ENCODE measurements around the gene C19orf85.

Gene C19orf85

DNA sequence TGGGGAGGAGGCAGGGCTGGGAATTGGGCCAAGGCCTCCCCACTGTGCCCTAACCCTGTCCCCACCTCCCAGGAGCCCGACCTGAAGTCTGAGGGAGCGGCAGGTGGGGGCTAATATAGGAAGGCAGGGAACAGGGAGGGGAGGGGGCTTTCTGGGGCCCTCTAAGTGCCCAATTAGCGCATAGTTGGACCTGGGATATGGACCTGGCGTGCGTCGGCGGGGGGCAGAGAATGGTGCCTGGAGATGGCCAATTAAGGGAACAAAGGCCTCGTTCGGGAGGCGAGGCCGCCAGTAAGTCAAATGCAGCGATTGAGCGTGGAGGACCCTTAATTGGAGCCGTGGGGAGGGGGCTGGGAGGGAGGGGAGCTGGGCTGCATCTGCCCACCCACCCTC is at the start of gene C19orf85:
TSS of gene C19orf85 (minus strand) at position 90 of the 393 bp plus-strand sequence. CDS start 197 bp downstream, outside the sequence.
- no peak for TF ChIP-seq ZFX (IDR thresholded peaks at IDR 0.05; ENCODE audit: borderline replicate concordance)
- TF ChIP-seq, protein P1, sequence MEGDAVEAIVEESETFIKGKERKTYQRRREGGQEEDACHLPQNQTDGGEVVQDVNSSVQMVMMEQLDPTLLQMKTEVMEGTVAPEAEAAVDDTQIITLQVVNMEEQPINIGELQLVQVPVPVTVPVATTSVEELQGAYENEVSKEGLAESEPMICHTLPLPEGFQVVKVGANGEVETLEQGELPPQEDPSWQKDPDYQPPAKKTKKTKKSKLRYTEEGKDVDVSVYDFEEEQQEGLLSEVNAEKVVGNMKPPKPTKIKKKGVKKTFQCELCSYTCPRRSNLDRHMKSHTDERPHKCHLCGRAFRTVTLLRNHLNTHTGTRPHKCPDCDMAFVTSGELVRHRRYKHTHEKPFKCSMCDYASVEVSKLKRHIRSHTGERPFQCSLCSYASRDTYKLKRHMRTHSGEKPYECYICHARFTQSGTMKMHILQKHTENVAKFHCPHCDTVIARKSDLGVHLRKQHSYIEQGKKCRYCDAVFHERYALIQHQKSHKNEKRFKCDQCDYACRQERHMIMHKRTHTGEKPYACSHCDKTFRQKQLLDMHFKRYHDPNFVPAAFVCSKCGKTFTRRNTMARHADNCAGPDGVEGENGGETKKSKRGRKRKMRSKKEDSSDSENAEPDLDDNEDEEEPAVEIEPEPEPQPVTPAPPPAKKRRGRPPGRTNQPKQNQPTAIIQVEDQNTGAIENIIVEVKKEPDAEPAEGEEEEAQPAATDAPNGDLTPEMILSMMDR (IDR thresholded peaks at IDR 0.05), result no peak
- H3K27ac ChIP-seq, result no peak within 1 kb of the TSS

DNA sequence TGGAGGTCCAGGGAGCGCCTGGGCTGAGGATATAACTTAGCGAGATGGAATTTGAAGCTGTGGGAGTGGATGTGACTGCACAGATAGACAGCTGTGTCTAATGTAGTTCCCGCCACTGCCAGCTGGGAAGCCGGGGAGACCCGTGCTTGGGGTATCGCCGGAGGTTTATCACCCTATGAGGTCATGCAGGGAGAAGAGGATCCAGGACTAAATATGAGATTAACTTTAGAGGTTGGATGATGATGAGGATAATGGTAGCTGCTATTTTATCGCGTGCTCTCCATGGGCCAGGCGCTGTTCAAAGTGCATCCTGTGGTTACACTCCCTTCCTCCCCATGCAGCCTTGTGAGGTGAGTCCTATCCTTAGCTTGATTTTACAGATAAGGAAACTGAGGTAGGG is 43.6 kb upstream of the C19orf85 start:
- no peak overlapping the region for H3K27ac ChIP-seq
- TF ChIP-seq ZFX (IDR thresholded peaks at IDR 0.05; ENCODE audit: borderline replicate concordance), result no peak
- TF ChIP-seq, protein P1 (IDR thresholded peaks at IDR 0.05), result no peak

DNA sequence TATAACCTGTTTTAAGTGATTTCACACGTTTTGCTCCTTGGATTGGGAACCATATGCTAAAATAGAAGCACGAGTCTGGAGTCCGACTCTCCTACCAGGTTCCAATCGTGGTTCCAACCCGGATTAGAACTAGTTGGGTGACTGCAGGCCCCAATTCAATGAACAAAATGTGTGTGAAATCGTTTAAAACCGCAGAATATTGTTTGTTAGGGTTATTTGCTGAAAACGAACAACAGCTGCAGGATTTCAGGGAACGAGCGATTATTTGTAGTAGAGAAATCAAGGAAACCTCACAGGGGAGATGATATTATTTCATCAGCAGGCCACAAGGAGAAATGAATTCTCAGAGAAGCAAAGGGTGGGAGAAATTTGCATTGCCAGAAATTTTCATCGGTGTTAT is 40.4 kb upstream of the C19orf85 start:
- H3K27ac ChIP-seq, result no peak overlapping the region
- TF ChIP-seq, protein P1 (IDR thresholded peaks at IDR 0.05), result no peak
- no peak for TF ChIP-seq ZFX (IDR thresholded peaks at IDR 0.05; ENCODE audit: borderline replicate concordance)

DNA sequence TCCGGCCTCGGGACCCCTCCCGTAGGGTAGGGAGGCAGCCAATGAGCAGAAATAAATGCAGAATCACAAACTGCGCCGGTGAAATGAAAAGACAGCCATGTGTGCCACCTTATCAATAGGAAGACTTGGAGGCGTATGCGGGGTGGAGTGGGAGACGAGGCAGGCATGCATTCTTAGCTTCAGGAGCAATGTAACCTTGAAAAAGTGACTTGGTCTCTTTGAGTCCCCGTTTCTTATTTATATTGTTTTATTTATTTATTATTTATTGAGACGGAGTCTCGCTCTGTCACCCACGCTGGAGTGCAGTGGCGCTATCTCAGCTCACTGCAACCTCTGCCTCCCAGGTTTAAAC is 39.7 kb upstream of the C19orf85 start:
- no peak overlapping the region for H3K27ac ChIP-seq
- TF ChIP-seq ZFX (IDR thresholded peaks at IDR 0.05; ENCODE audit: borderline replicate concordance), result no peak
- TF ChIP-seq, protein P1 (IDR thresholded peaks at IDR 0.05), result peak; percentile 40

DNA sequence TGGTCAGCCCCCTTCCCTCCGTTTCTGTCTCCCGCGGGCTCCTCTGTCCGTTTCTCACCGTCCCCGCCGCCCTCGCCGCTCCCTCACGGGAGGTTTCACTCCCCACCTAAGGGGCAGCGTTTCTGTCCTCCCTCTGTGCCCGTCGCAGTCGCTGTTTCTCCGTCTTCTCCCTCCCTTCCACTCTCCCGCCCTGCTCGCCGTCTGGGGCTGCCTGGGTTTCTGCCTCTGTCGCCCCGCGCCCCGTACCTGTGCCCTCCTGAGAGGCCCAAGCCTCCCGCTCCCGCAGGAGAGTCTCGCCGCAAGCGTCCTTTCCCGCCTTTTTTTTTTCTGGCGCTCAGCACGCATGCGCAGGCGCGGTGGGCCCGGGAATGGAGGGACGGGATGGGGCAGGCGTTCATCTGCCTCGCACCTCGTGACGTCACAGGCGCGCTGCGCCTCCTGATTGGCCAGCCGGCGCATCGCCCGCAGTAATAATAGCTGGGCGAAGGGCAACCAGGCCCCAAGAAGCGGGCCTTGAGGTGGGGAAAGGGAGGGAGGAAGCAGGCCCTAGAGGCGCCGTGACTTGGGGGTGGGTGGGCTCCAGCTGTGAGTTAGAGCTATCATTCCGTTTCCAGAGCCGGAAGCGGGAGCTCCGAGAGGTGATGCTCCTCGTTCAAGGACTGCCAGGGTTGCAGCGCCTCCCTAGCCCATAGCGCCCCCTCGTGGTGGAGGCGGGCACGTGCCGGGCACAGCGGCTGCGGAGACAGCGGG is 39.1 kb upstream of the C19orf85 start:
- peak overlapping the region; percentile 22; the same call in 1 of the 2 replicates for H3K27ac ChIP-seq
- no peak for TF ChIP-seq ZFX (IDR thresholded peaks at IDR 0.05; ENCODE audit: borderline replicate concordance)
- TF ChIP-seq, protein P1 (IDR thresholded peaks at IDR 0.05), result peak; percentile 87

DNA sequence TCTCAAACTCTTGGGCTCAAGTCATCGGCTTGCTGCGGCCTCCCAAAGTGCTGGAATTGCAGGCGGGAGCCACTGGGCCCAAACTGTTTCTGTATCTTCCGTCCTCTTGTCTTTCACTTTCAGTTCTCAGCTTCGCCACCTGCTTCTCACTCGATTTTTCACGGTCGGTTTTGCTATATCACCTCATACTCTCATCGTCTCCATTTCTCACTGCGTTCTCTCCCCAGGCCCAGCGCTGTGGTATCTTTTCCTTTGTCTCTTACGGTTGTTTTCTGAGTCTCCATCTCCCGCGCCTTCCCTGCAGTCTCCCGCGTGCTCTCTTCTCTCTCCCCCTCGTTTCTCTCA is 38.6 kb upstream of the C19orf85 start:
- no peak for TF ChIP-seq ZFX (IDR thresholded peaks at IDR 0.05; ENCODE audit: borderline replicate concordance)
- TF ChIP-seq, protein P1 (IDR thresholded peaks at IDR 0.05), result no peak
- H3K27ac ChIP-seq, result no peak overlapping the region; the same call in 1 of the 2 replicates

DNA sequence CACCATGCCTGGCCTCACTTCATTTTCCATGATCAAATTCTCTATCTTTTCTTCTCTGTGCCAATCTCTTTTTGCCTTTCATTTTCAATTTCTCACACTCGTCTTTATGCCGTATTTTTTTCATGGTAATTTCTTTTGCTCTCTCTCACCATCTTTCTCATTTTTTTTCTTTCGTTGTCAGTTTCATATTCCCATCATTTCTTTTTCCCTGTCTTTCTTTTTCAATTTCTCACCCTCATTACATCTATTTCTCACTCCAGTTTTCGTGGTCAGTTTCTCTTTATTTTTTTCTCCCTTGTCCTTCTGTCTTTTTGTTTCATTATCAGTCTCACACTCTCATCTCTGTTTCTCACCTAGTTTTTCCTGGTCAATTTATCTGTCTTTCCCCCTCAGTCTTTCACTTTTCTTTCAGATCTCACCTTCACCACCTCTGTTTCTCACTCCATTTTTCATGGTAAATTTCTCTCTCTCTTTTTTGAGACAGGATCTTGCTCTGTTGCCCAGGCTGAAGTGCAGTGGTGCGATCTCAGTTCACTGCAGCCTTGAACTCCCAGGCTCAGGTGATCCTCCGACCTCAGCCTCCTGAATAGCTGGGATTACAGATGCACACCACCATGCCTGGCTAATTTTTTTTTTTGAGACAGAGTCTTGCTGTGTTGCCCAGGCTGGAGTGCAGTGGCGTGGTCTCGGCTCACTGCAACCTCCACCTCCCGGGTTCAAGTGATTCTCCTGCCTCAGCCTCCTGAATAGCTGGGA is 37.8 kb upstream of the C19orf85 start:
- no peak overlapping the region for H3K27ac ChIP-seq
- no peak for TF ChIP-seq ZFX (IDR thresholded peaks at IDR 0.05; ENCODE audit: borderline replicate concordance)
- TF ChIP-seq, protein P1 (IDR thresholded peaks at IDR 0.05), result no peak
